Stimulated activated CD4-positive, alpha-beta T cell treated with anti-CD3 and anti-CD28 coated beads, Interleukin-1b, Interleukin-23, amount 100 ng/mL, for 1 hour (primary cell): ENCODE results near the gene STRC.
"Not testable (repeated sequence)": the region's sequence is repeated elsewhere in the genome, so short reads cannot be mapped to it uniquely, and the experiment has no call there.

Source experiments
- DNase-seq, 2 donors: peaks; one replicate each; pipeline ENCODE4 v3.0.0-alpha.2; 2020; ENCODE audit warnings: low read depth in 2 of 2

Gene STRC

GRCh38 chr15:43563793-43564192 is 54.8 kb downstream of the STRC start:
- DNase-seq: not testable (repeated sequence)

- DNase-seq: not testable (repeated sequence)
Observed at GRCh38 chr15:43562753-43563152, 55.8 kb downstream of the STRC start.

GRCh38 chr15:43552986-43553385 is 65.6 kb downstream of the STRC start:
- DNase-seq: no peak

GRCh38 chr15:43552256-43552655 is 66.3 kb downstream of the STRC start:
- no peak for DNase-seq

- DNase-seq: no peak
Observed at GRCh38 chr15:43550527-43551363, 67.9 kb downstream of the STRC start.
